Breast epithelium (tissue), 3 donors: Measurements from ENCODE around the gene ATP2B2.

Source experiments
- CTCF ChIP-seq, 3 donors: fragments of 450-650 bp; IDR thresholded peaks; one replicate each; pipeline ENCODE4 v1.5.1; 2016 to 2017; ENCODE audit warnings: antibody characterized with exemption in 3 of 3, mild to moderate bottlenecking in 3 of 3, moderate library complexity in 3 of 3
- POLR2A ChIP-seq: fragments of 450-650 bp; IDR thresholded peaks from one replicate; pipeline ENCODE4 v1.6.1; 2016; ENCODE audit warnings: antibody characterized with exemption, mild to moderate bottlenecking, moderate library complexity
- POLR2AphosphoS5 ChIP-seq, 3 donors: sonication (generic); formaldehyde crosslinking; IDR thresholded peaks; one replicate each; pipeline ENCODE4 v1.6.1; 2017; ENCODE audit warnings: antibody characterized with exemption in 3 of 3

DNA sequence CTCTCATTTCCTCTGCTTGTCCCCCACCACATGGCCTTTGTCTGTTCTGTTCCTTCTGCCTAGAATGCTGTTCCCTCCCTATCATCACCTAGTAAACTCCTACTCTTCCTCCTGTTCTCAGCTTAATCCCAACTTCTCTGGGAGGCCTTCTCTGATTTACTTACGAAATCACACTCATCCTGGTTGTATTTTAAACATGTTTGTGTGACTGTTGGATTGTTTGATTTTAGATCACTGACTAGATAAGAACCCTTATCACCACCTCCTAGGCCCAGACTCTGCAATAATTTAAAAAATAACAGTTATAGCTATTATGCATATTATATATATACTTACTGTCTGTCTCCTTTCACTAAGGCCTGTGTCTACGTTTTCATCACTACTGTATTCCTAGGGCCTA, 26.1 kb downstream of the ATP2B2 start:
- no peak for TF ChIP-seq POLR2AphosphoS5 (IDR thresholded peaks at IDR 0.05)
- TF ChIP-seq POLR2A, result no peak
- no peak for TF ChIP-seq CTCF (IDR thresholded peaks at IDR 0.05)
